A549 (cell line): Measurements from ENCODE around the gene VENTX.

Experiments used
- CTCF ChIP-seq: fragments of >200 bp; sonication (Bioruptor Twin); formaldehyde crosslinking; IDR thresholded peaks from 3 replicates; pipeline ENCODE4 v1.5.1; 2016
- FOSB ChIP-seq: fragments of 250-450 bp; sonication (Bioruptor Pico); IDR thresholded peaks from 2 replicates; pipeline ENCODE4 v1.5.0; 2020; ENCODE audit warnings: mild to moderate bottlenecking, moderate library complexity
- HDAC2 ChIP-seq: fragments of 200-600 bp; sonication (generic); IDR thresholded peaks from 2 replicates; pipeline ENCODE4 v1.6.1; 2016
- MAFK ChIP-seq: fragments of 450-650 bp; IDR thresholded peaks from 2 replicates; pipeline ENCODE4 v1.6.1; 2014; ENCODE audit not compliant: partially characterized antibody
- POLR2AphosphoS2 ChIP-seq: conservative IDR thresholded peaks from 2 replicates; pipeline ENCODE4 v1.6.1; 2012; ENCODE audit warnings: low read length, improper control_type of control experiment, inconsistent platforms
- RFX5 ChIP-seq: fragments of 450-650 bp; IDR thresholded peaks from 2 replicates; pipeline ENCODE4 v1.7.1; 2014; ENCODE audit warnings: antibody characterized with exemption, mild to moderate bottlenecking, moderate library complexity
- ZNF302 ChIP-seq: fragments of 250-450 bp; sonication (Bioruptor Pico); IDR thresholded peaks from 2 replicates; pipeline ENCODE4 v1.9.0; 2021; ENCODE audit warnings: inconsistent platforms, mild to moderate bottlenecking, moderate library complexity

- TF ChIP-seq HDAC2, result no peak
- TF ChIP-seq FOSB, result no peak
- TF ChIP-seq CTCF, result no peak
- no peak for TF ChIP-seq ZNF302 (CRISPR knock-in tag)
- no peak for TF ChIP-seq POLR2AphosphoS2
- no peak for TF ChIP-seq RFX5
- no peak for TF ChIP-seq MAFK
Measured at GRCh38 chr10:133199488-133199885, 38.2 kb upstream of the VENTX start.
